ENCODE results near the gene ST7L.

DNA sequence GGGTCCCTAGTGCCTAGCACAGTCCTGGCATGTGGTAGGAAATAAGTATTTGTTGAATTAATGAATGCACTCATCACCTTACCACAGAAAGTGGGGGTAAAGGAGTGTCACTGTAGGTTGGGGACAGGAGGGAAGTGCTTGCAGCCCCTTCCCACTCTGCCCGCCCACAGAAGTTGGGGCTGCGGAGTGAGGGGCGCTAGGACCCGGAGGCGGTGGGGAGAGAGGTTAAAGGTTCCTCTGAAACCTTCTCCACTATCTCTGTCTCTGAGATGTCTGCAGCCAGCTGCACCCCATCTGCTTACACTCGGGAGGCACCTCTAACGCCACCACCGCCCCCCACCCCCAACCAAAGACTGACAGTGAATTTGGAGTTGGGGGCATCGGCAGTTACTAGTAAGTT lies 111.6 kb downstream of the ST7L start:
- TF ChIP-seq CTCF (conservative IDR thresholded peaks at IDR 0.05; ENCODE audit: low read depth, low read length) (no peak), EZH2 (IDR thresholded peaks at IDR 0.05; ENCODE audit: low read length, unreplicated experiment) (no peak), EZH2phosphoT487 (IDR thresholded peaks at IDR 0.05; ENCODE audit: borderline replicate concordance, low read length) (no peak)

Measured in PC-3 (cell line).